Ishikawa (cell line): ENCODE data around the gene LRRC3B.

Experiments
- CEBPB ChIP-seq: IDR thresholded peaks from 2 replicates; pipeline ENCODE4 v1.6.1; 2012
- CREB1 ChIP-seq: IDR thresholded peaks from 2 replicates; pipeline ENCODE4 v1.6.1; 2012; ENCODE audit warnings: low read depth
- EGR1 ChIP-seq: IDR thresholded peaks from 2 replicates; pipeline ENCODE4 v1.6.1; 2012
- EP300 ChIP-seq: IDR thresholded peaks from 2 replicates; pipeline ENCODE4 v1.6.1; 2012; ENCODE audit warnings: borderline replicate concordance
- FOXM1 ChIP-seq: IDR thresholded peaks from 2 replicates; pipeline ENCODE4 v1.6.1; 2012; ENCODE audit warnings: low read depth, borderline replicate concordance
- MAX ChIP-seq: IDR thresholded peaks from 2 replicates; pipeline ENCODE4 v1.6.1; 2012
- NFIC ChIP-seq: IDR thresholded peaks from 2 replicates; pipeline ENCODE4 v1.6.1; 2012
- RAD21 ChIP-seq: IDR thresholded peaks from 2 replicates; pipeline ENCODE4 v1.6.1; 2012; ENCODE audit warnings: low read depth
- TAF1 ChIP-seq: IDR thresholded peaks from 2 replicates; pipeline ENCODE4 v1.6.1; 2012; ENCODE audit warnings: low read depth, mild to moderate bottlenecking
- TCF12 ChIP-seq: IDR thresholded peaks from 2 replicates; pipeline ENCODE4 v1.6.1; 2012; ENCODE audit warnings: low read depth
- TEAD4 ChIP-seq: IDR thresholded peaks from 2 replicates; pipeline ENCODE4 v1.6.1; 2012
- YY1 ChIP-seq: IDR thresholded peaks from 2 replicates; pipeline ENCODE4 v1.6.1; 2012; ENCODE audit warnings: low read depth
- ZBTB7A ChIP-seq: IDR thresholded peaks from 2 replicates; pipeline ENCODE4 v1.6.1; 2012; ENCODE audit warnings: low read depth
- TF ChIP-seq, protein P1 (sequence below): IDR thresholded peaks from 2 replicates; pipeline ENCODE4 v1.6.1; 2012
- TF ChIP-seq, protein P2 (sequence below): IDR thresholded peaks from 2 replicates; pipeline ENCODE4 v1.6.1; 2012; ENCODE audit warnings: low read depth, mild to moderate bottlenecking

Gene LRRC3B

DNA sequence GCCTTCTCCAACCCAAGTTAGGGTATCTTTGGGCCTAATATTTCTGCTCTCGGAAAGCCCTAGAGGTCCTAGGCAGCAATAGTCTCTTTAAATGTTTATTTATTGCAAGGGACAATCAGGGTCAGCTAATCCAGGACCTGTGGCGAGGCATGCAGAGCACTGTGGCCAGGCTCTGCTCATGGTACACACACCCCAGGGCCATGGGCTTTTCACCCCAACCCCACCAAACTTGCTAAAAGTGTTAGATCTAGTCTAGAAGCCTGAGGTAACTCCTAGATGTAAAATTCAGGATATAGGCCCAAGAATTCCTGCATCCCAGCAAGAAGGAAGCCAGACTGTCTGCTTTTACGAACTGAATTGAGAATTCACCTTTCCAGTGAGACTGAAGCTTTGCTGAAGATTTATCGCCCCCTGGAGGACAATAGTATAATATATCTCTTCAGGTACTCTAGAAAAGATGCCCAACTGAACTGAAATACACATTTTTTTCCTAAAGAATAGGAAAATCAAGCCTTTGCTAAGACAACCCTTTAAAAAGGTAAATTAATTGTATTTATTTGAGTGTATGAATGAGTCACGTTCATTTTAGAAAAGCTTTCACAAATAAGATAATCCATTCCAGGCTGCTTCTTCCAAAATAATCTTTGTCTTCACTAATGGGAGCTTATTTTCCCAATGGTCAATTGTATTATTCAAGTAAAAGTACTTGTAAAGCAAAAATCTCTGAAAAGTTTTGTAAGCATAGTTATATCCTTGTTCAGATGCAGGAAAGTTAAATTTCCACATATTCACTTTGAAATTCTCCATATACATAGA is 89.8 kb downstream of the LRRC3B start:
- TF ChIP-seq FOXM1 (no peak), TEAD4 (no peak), RAD21 (peak; percentile 74)
- TF ChIP-seq, protein P1, sequence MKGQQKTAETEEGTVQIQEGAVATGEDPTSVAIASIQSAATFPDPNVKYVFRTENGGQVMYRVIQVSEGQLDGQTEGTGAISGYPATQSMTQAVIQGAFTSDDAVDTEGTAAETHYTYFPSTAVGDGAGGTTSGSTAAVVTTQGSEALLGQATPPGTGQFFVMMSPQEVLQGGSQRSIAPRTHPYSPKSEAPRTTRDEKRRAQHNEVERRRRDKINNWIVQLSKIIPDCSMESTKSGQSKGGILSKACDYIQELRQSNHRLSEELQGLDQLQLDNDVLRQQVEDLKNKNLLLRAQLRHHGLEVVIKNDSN, result no peak

GRCh38 chr3:26713091-26713490 is 90.5 kb downstream of the LRRC3B start:
- TF ChIP-seq, protein P2, sequence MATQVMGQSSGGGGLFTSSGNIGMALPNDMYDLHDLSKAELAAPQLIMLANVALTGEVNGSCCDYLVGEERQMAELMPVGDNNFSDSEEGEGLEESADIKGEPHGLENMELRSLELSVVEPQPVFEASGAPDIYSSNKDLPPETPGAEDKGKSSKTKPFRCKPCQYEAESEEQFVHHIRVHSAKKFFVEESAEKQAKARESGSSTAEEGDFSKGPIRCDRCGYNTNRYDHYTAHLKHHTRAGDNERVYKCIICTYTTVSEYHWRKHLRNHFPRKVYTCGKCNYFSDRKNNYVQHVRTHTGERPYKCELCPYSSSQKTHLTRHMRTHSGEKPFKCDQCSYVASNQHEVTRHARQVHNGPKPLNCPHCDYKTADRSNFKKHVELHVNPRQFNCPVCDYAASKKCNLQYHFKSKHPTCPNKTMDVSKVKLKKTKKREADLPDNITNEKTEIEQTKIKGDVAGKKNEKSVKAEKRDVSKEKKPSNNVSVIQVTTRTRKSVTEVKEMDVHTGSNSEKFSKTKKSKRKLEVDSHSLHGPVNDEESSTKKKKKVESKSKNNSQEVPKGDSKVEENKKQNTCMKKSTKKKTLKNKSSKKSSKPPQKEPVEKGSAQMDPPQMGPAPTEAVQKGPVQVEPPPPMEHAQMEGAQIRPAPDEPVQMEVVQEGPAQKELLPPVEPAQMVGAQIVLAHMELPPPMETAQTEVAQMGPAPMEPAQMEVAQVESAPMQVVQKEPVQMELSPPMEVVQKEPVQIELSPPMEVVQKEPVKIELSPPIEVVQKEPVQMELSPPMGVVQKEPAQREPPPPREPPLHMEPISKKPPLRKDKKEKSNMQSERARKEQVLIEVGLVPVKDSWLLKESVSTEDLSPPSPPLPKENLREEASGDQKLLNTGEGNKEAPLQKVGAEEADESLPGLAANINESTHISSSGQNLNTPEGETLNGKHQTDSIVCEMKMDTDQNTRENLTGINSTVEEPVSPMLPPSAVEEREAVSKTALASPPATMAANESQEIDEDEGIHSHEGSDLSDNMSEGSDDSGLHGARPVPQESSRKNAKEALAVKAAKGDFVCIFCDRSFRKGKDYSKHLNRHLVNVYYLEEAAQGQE, result no peak
- no peak for TF ChIP-seq CREB1
- TF ChIP-seq, protein P1, result no peak
- no peak for TF ChIP-seq ZBTB7A
- TF ChIP-seq TCF12, result no peak
- no peak for TF ChIP-seq CEBPB
- no peak for TF ChIP-seq TEAD4
- no peak for TF ChIP-seq FOXM1
- TF ChIP-seq MAX, result no peak
- TF ChIP-seq EP300, result no peak
- no peak for TF ChIP-seq YY1
- TF ChIP-seq RAD21, result no peak
- TF ChIP-seq EGR1, result no peak
- no peak for TF ChIP-seq TAF1
- TF ChIP-seq NFIC, result no peak

- TF ChIP-seq MAX (no peak), TCF12 (no peak), CREB1 (no peak), EGR1 (no peak), TEAD4 (no peak), ZBTB7A (no peak), EP300 (no peak), CEBPB (no peak), YY1 (no peak), FOXM1 (no peak), RAD21 (no peak)
- TF ChIP-seq, protein P2, result no peak
- TF ChIP-seq, protein P1, result no peak
Observed at GRCh38 chr3:26714485-26714884, 91.9 kb downstream of the LRRC3B start.

DNA sequence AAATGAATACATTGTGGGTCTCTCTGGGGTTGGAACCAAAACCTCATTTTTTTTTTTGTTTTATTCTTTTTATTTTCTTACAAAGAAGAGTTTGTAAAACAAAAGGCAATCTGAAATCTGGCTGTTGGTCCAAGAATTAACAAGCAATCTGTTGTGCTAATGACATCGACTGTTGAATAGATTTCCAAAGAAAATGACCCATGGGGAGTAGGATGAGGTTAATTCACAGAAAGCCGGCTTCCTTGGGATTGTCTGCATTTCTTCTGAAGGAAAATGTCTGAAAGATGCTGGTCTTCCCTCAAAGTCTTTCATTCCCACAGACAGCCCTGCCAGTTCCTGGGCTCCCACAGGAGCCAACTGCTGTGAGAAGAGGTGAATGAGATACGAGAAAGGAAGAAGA is 92.9 kb downstream of the LRRC3B start:
- TF ChIP-seq TCF12 (no peak), FOXM1 (no peak), EGR1 (no peak), YY1 (no peak), EP300 (no peak), CEBPB (no peak), MAX (no peak), ZBTB7A (no peak)
- TF ChIP-seq, protein P1, result no peak
- TF ChIP-seq, protein P2, result no peak
